Jurkat, Clone E6-1 (cell line): ENCODE data around the gene MYRF.

ENCODE experiments used
- DNase-seq: peaks from one replicate; pipeline ENCODE4 v3.0.0-alpha.2; 2011; ENCODE audit warnings: low read depth, low spot score
- H3K4me3 ChIP-seq: 2 replicates; pipeline ENCODE4 v1.5.1; 2011; ENCODE audit warnings: mild to moderate bottlenecking, low read length, control low read depth, moderate library complexity

The MYRF gene

DNA sequence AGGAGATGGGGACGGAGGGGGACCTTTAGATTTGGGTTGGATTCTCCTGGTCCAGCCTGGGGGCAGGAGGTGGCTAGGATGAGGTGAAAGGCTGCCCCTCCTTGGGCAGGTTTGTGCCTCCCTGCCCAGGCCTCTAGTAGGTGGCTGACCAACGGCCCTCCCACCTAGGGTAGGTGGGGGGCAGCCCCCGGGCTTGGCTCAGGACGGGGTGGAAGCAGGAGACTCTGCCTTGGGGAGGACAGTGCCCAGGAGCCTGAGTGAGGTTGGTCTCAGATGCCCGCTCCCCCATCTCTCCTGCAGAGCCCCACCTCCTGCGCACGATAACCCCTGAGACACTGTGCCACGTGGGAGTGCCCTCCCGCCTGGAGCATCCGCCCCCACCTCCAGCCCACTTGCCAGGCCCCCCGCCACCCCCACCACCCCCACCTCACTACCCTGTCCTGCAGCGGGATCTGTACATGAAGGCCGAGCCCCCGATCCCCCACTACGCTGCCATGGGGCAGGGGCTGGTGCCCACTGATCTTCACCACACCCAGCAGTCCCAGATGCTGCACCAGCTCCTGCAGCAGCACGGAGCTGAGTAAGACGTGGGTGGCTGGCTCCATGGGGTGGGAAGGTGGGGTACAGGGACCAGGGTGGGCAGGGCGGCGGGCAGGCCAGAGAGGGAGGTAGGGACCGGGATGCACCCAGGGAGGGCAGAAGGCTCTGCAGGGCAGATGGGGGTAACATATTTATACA is 17.7 kb downstream of the MYRF start:
- no peak overlapping the region for H3K4me3 ChIP-seq
- no peak for DNase-seq

DNA sequence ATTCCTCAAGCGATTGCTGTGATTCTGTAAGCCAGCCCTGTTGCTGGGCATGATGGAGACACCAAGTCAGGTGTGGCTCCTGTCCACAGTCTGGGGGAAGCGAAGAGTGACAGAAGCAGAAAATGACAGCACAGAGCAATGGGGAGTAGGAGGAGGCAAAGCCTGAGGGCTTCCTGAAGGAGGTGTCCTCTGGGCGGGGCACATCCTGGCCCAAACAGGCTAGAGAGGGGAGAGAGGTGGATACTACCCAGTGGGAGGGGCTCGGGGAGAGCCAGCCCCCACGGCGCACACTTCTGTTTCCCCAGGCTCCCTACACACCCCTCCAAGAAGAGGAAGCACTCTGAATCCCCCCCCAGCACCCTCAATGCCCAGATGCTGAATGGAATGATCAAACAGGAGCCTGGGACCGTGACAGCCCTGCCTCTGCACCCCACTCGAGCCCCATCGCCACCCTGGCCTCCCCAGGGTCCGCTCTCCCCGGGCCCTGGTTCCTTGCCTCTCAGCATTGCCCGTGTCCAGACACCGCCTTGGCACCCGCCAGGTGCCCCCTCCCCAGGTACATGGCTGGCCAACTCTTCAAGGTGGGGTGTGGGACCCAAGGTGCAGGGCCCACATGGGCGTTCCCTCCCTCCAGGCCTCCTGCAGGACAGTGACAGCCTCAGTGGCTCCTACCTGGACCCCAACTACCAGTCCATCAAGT is 18.9 kb downstream of the MYRF start:
- no peak overlapping the region for H3K4me3 ChIP-seq
- DNase-seq, result no peak

DNA sequence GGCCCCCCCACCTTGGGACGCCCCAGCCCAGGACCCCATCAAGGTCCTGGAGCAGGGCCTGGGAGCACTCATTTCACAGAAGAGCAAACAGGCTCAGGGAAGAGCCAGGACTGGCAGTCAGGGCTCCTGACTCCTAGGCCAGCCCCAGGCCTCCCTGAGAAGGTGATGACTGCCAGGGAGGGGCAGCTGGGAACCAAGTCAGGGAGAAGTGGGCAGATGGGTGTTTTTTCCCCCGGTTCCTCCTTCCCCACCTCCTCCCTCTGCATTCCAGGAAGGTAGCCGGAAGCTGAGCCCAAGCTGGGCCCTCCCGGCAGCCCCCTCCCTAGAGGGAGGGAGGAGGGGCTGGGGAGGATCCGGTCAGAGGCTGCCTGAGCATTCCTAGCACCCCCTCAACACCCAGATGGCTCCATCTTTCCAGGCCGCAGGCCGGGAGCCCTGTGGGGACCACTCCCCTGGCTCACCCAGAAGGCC is 19.6 kb downstream of the MYRF start:
- DNase-seq, result no peak

DNA sequence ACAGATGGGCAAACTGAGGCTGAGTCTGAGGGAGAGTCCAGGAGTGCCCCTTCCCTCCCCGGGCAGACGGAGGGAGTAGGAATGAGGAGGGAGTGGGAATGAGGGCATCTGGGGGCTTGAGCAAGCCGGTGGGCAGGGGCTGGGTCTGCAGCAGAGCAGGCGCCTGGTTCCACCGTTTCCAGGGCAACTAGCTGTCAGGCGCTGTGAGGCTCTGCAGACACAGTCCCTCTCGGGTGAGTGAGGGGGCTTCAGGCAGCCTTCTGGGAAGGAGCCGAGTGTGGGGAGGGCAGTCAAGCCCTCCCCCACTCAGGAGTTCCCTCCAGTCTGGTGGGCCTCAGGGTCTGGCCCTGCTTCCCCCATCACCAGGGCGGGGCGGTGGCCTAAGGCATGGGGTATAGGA is 20.9 kb downstream of the MYRF start:
- no peak for DNase-seq
- no peak overlapping the region for H3K4me3 ChIP-seq

More for the DNA sequence above, 19.6 kb downstream of the MYRF start:
- no peak overlapping the region for H3K4me3 ChIP-seq

DNA sequence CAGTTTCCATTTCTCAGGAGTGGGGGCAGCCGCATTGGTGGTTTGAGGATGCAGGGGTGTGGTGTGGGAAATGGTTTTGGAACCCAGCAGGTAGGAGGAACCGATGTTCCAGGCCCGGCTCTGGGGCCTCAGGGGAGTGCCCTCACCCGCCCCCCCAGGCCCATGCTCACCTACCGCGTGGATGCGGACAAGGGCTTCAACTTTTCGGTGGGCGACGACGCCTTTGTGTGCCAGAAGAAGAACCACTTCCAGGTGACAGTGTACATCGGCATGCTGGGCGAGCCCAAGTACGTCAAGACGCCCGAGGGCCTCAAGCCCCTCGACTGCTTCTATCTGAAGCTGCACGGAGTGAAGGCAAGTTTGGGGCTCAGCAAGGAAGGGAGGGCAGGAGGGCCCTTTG is 21.4 kb downstream of the MYRF start:
- DNase-seq, result no peak
- no peak overlapping the region for H3K4me3 ChIP-seq

DNA sequence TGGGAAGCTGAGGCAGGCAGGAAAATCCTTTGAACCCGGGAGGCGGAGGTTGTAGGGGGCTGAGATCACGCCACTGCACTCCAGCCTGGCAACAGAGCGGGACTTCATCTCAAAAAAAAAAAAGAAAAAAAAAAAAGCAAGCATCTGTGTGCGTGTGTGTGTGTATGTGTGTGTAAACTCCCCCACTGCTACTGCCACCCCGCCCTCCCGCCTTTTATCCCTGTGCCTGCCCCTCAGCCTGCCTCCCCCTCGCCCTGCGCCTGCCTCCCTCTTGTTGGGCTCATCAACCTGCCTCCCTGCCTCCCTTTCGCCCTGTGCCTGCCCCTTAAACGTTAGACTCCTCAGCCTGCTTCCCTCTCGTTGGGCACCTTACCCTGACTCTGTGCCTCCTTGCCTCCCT is 22.0 kb downstream of the MYRF start:
- H3K4me3 ChIP-seq, result no peak overlapping the region
- no peak for DNase-seq

DNA sequence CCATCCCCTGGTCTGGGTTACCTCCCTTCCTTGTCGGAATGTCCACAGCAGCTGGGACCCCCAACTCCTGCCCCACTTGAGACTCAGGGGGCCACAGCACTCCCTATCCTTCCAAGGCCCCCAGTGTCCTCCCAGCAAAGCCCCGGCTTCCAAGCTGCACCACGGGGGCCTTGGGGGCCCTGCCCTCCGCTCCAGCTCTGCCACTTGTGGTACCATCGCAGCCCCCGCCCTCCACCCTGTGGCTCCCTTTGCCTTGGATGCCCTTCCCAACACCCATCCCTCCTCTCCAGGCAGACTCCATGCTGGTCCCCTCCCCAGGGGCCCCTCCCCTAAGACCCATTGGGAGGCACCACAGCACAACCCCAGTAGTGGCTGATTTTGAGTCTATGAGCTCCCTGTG is 22.7 kb downstream of the MYRF start:
- no peak overlapping the region for H3K4me3 ChIP-seq
- DNase-seq, result no peak

DNA sequence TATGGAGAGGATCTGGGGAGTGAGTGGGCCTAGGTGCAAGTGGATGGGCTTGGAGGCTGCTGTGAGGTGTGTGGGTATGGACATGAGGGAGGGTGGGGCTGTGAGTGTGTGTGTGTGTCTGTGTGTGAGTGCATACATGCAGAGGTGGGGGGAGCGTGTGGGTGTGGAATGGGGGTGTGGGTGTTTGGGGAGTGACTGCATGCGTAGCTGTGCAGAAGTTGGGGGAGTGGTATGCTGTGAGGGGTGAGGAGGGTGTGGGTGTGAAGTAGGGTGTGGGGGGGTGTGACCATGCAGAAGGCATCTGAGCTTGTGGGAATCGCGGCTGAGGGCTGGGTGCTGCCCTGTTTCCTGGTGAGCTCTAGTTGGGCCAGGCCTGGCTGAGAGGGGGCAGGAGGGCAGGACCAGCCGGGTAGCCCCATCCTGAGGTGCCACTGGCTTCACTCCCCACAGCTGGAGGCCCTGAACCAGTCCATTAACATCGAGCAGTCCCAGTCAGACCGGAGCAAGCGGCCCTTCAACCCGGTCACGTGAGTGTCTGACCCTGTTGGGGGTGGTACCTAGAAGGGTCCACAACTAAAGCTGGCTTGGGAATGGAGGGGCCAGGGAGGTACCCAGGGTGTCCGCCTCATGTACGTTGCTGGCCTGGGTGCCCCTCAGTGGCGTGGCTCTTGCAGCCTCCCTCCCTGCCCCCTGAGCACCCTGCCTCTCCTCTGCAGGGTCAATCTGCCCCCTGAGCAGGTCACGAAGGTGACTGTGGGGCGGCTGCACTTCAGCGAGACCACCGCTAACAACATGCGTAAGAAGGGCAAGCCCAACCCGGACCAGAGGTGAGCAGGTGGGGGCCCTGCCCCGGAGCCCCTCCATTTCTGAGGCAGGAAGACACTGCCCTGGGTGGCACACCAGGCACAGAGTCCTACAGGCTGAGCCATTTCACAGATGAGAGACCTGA is 23.4 kb downstream of the MYRF start:
- no peak overlapping the region for H3K4me3 ChIP-seq
- no peak for DNase-seq

DNA sequence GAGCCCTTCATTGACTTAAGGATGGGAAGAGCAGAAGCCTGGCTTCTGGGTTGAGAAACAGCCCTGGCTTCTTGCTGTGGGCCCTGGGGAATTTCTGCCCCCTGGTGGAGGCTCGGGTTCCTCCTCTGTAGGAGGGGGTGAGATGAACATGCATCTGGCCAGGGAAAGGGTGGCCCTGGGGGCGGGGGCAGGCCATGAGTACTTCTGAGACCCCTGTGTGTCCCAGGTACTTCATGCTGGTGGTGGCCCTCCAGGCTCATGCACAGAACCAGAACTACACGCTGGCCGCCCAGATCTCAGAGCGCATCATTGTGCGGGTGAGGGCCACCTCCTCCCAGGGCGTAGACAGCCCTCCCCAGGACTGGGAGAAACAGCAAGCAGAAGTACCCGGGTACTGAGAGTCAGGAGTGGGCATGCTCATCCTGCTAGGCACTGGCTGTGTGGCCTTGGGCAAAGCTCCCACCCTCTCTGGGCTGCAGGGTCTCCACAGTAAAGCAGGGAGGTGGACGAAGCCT is 24.2 kb downstream of the MYRF start:
- peak; percentile 37 for DNase-seq
- H3K4me3 ChIP-seq, result no peak overlapping the region

DNA sequence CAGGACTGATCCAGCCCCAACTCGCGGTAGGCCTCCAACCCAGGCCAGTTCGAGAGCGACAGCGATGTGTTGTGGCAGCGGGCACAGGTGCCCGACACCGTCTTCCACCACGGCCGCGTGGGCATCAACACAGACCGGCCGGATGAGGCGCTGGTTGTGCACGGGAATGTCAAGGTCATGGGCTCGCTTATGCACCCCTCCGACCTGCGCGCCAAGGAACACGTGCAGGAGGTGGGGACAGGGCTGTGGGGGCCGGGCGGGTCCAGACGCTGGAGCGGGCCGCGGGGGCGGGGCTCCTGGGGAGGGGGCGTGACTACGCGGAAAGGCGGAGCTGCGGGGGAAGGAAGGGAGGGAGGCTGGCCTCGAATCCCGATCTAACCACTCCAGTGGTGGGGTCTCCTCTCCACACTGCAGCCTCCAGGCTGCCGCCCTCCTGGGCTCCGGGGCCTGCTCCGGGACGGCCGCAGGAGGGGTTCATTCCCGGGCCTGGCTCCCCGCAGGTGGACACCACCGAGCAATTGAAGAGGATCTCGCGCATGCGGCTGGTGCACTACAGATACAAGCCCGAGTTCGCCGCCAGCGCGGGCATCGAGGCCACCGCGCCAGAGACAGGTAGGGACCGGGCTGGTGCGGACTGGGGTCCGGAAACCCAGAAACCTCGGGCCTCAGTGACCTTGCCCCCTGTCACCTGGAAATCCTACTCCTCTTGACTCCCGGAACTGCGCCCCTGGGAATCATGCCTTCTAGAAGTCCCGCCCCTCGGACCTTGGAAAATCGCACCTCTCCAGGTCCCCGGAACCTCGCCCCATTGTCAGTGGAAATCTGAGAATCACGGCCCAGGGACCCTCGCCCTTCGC is 25.0 kb downstream of the MYRF start:
- H3K4me3 ChIP-seq, result no peak overlapping the region
- DNase-seq, result no peak

DNA sequence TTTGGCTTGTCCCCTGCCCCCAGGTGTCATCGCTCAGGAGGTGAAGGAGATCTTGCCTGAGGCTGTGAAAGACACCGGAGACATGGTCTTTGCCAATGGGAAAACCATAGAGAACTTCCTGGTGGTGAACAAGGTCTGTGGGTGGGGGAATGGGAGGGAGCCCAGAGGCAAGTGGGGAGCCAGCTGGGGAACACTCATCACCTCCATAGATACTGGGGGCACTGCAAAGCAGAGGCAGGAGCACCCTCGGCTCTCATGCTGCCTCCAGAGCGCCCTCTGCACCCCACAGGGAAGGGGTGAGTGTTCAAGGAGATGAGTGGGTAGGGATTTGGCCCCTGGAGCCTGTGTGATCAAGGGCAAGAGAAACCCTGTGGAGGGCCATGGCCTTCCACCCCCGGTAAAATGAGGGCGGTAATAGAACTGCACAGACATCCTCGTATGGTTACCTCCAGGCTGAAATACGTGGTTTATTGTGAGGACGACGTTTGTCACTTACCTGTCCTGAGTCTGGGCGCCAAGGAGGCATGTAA is 26.0 kb downstream of the MYRF start:
- no peak for DNase-seq
- no peak overlapping the region for H3K4me3 ChIP-seq

DNA sequence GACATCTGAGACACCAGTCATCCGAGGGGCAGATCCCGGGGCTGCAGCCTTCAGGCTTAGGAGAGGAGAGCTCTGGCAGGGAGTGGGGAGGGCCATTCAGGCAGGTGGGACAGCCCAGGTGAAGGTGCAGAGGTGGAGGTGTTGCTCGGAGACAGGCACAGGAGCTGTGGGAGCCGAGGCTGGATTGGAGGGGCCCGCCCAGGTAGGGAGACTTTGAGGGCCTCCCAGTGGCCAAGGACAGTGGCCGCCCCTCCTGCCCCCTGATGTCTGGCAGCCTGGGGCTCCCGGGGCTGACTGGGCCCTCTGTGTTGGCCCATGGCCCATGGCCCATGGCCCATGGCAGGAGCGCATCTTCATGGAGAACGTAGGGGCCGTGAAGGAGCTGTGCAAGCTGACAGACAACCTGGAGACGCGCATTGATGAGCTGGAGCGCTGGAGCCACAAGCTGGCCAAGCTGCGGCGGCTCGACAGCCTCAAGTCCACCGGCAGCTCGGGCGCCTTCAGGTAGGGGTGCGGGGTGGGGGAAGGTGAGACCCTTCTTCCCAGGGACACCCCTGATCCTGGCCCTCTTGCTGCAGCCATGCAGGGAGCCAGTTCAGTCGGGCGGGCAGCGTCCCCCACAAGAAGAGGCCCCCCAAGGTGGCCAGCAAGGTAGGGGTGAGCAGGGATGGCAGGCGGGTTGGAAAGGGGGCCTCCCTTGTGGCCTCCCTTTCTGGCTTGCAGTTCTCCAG is 26.6 kb downstream of the MYRF start:
- no peak overlapping the region for H3K4me3 ChIP-seq
- no peak for DNase-seq

DNA sequence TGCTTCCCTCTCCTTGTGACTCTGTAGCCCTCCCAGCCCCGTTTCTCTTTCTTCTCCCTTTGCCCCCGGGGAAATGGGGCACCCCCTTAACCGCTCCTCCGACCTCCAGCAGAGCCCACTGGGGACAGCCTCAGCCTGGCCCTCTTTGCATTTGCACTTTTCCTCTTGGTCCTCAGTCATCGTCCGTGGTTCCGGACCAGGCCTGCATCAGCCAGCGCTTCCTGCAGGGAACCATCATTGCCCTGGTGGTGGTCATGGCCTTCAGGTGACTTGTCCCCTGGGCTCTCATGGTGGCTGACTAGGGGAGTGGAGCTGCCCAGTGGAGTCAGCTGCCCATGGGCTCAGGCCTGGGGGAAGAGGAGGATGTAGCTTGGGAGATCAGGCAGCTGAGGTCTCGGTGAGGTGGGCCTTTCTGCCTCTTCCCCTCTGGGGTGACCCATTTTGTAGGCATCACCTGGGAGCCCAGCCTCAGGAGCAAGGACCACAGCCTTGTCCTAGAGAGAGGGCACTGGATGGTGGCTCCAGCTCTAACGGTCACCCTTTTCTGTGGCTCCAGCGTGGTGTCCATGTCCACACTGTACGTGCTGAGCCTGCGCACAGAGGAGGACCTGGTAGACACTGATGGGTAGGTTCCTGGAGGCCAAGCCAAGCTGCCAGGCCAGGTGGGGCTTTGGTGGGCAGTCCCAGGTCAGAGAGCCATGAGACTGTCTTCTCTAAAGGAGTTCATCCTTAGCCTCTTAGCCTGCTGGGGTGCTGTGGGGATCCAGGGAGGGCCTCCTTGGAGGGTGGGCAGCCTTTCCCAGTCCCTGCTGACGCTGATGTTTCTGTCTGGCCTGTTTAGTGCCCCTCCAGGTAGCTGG is 27.5 kb downstream of the MYRF start:
- no peak for DNase-seq
- H3K4me3 ChIP-seq, result no peak overlapping the region

DNA sequence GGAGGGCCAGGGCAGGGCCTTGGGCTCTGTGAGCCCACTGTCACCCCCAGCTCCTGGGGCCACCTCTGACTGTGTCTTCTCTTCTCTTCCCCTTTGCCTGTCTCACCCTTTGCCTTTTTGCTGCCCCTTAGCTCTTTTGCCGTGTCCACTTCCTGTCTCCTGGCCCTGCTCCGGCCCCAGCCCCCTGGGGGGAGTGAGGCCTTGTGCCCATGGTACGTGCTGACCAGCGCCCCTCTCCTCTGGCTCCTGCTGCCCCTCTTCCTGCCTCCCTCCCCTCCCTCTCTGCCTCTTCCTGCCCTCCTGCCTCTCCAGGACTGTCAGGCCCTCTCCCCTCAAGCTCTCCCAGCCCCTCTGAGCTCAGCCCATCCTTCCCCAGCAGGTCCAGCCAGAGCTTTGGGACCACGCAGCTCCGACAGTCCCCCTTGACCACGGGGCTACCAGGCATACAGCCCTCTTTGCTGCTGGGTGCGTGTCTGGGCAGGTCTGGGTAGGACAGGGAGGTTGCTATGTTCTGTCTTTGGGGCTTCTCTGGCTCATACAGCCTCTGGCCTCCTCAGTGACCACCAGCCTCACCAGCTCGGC is 28.2 kb downstream of the MYRF start:
- DNase-seq, result no peak
- no peak overlapping the region for H3K4me3 ChIP-seq

DNA sequence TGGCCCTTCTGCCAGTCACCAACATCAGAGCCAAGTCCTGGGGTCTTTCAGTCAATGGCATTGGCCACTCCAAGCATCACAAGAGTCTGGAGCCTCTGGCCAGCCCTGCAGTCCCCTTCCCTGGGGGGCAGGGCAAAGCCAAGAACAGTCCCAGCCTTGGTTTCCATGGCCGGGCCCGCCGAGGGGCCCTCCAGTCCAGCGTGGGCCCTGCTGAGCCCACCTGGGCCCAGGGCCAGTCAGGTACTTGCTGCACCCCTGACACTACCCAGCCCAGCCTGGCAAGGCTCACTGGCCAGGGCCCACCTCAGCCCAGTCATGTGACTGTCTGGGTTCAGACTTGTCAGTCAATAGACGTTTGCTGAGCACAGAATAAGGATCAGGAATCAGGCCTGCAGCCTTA is 29.1 kb downstream of the MYRF start:
- no peak overlapping the region for H3K4me3 ChIP-seq
- DNase-seq, result no peak

DNA sequence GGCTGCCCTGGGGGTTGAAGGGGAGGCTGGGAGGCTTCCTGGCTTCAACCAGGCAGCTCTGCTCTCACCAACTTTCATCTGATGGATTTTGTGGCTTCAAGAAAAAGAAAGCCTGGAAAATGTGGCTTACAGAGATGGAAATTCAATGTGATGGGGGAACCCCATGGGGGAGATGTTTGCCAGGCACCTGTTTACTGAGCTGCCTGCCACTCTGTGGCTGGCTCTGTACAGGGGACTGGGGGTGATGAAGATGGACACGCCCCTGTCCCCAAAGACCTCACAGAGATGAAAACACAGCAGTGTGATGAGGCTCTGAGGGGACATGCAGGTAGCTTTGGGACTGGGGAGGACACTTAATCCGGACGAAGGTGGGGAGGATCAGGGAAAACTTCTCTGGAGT is 29.9 kb downstream of the MYRF start:
- DNase-seq, result no peak
- H3K4me3 ChIP-seq, result no peak overlapping the region

DNA sequence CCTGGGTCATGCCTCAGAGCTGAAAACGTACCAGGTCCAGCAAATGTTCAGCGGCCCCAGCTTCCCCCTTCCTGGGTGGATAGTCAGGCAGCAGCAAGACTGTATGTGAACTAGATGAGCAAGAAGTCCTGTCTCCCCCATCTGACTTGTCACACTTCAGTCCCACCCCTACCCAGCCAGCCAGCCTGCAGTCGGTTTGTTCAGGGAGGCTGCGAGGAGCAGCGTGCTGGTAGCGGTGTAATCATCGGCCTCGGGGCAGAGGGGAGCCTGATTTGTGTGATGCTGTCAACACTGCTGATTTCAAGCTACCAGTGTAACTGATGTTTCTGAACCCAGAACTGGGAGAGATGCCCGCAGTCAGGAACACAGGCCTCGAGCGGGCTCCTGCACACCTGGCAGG is 30.4 kb downstream of the MYRF start:
- no peak overlapping the region for H3K4me3 ChIP-seq
- no peak for DNase-seq
